Panc1 (cell line): Measurements from ENCODE around the gene HLA-DOA. TPM values are rescaled to one million over a fixed set of nuclear protein-coding genes. Genes with fewer than 3 reads are reported as not detected.

Experiments
- ATAC-seq: fragments of 200-7000 bp; cut with Tn5 transposase; 2 replicates; pipeline ENCODE4 v1.9.1; 2020; ENCODE audit warnings: mild to moderate bottlenecking, moderate library complexity
- BruUV-seq: library from RNA; stranded (reverse); fragments of 400-500 nt; replicated peaks from 2 replicates; lab custom pipeline; 2021; lab: Mats Ljungman, UMichigan
- CTCF ChIA-PET: fragments of 300-600 bp; sonication (Branson Sonifier 250); formaldehyde crosslinking; loops from one replicate; lab custom pipeline; 2022; ENCODE audit warnings: antibody characterized with exemption; lab: Charles Lee
- POLR2A ChIA-PET: fragments of 300-600 bp; sonication (Branson Sonifier 250); formaldehyde crosslinking; loops from one replicate; lab custom pipeline; 2022; ENCODE audit warnings: antibody characterized with exemption; lab: Charles Lee
- DNase-seq: peaks from one replicate; pipeline ENCODE4 v3.0.0-alpha.2; 2010; ENCODE audit warnings: low read depth, low spot score
- H3K27ac ChIP-seq: 2 replicates; pipeline ENCODE4 v1.5.1; 2011; ENCODE audit warnings: mild to moderate bottlenecking, low read length, inconsistent platforms
- H3K27me3 ChIP-seq: fragments of 200-500 bp; sonication (Bioruptor generic); 2 replicates; pipeline ENCODE4 v1.6.0; 2014; ENCODE audit warnings: low read length, inconsistent platforms; ENCODE audit not compliant: control insufficient read depth, insufficient read depth
- H3K36me3 ChIP-seq: fragments of 200-500 bp; sonication (Bioruptor generic); 2 replicates; pipeline ENCODE4 v1.5.1; 2014; ENCODE audit warnings: inconsistent platforms, mild to moderate bottlenecking, low read length, moderate library complexity; ENCODE audit not compliant: control insufficient read depth, insufficient read depth
- H3K4me1 ChIP-seq: 2 replicates; pipeline ENCODE4 v1.5.1; 2011; ENCODE audit warnings: inconsistent platforms, mild to moderate bottlenecking, low read length, moderate library complexity; ENCODE audit not compliant: control insufficient read depth, insufficient read depth
- H3K4me3 ChIP-seq, 2 experiments: 2 replicates each; pipeline ENCODE4 v1.5.1; 2011 to 2012; ENCODE audit warnings: low read depth in 2 of 2, low read length in 2 of 2, mild to moderate bottlenecking in 2 of 2, inconsistent platforms in 1 of 2, moderate library complexity in 1 of 2
- H3K9me3 ChIP-seq: fragments of 200-500 bp; sonication (Bioruptor generic); 2 replicates; pipeline ENCODE4 v1.5.1; 2014; ENCODE audit warnings: low read depth, mild to moderate bottlenecking, inconsistent platforms, low read length, moderate library complexity; ENCODE audit not compliant: control insufficient read depth, insufficient read depth
- POLR2AphosphoS5 ChIP-seq: IDR thresholded peaks from 2 replicates; pipeline ENCODE4 v1.6.1; 2012; ENCODE audit warnings: mild to moderate bottlenecking, low read depth, low read length, moderate library complexity
- REST ChIP-seq, 2 experiments: IDR thresholded peaks; 2 replicates each; pipeline ENCODE4 v1.6.1; 2011 to 2012; ENCODE audit warnings: low read depth in 2 of 2, control low read depth in 1 of 2, low read length in 1 of 2, mild to moderate bottlenecking in 1 of 2, moderate library complexity in 1 of 2; ENCODE audit not compliant: insufficient read depth in 1 of 2
- SIN3A ChIP-seq: IDR thresholded peaks from 2 replicates; pipeline ENCODE4 v1.6.1; 2012; ENCODE audit warnings: low read depth, mild to moderate bottlenecking, low read length, moderate library complexity, borderline replicate concordance; ENCODE audit not compliant: insufficient read depth
- TCF7L2 ChIP-seq: IDR thresholded peaks from 2 replicates; pipeline ENCODE4 v1.6.1; 2011; ENCODE audit warnings: mild to moderate bottlenecking, low read depth, low read length, inconsistent platforms
- in situ Hi-C: cut with HindIII; loops from 2 replicates; pipeline ENCODE4 v1.10.0; 2016; ENCODE audit warnings: low sequenced_read_pairs, low pct_unique_long_range_greater_than_20kb
- intact Hi-C: fragments of 100-400 bp; cut with micrococcal nuclease; formaldehyde crosslinking; loops from one replicate; pipeline ENCODE4 v1.10.0; 2022; ENCODE audit not compliant: unreplicated experiment
- total RNA-seq: library from RNA; stranded (reverse); gene quantifications from one replicate; pipeline ENCODE4 v1.2.1, GENCODE V29; 2021; ENCODE audit not compliant: unreplicated experiment
- TF ChIP-seq, protein P1 (sequence below): fragments of 450-650 bp; IDR thresholded peaks from 2 replicates; pipeline ENCODE4 v1.5.1; 2017; ENCODE audit warnings: mild to moderate bottlenecking

The HLA-DOA gene
- total RNA-seq, 1 experiment from 2014 or later, result 0.08 TPM

- Histone ChIP-seq H3K27me3 (no peaks in the 10 kb centered on the region), H3K27ac (peak overlapping the region; percentile 44; the same call in 1 of the 2 replicates), H3K36me3 (peaks cover 78% of the 10 kb centered on the region), H3K4me1 (peaks cover 58% of the 10 kb centered on the region), H3K9me3 (no peaks in the 10 kb centered on the region), H3K4me3 (peak overlapping the region; percentile 94 to 100)
- CTCF ChIA-PET, result no interaction called here
- intact Hi-C loops, result no loop called here
- TF ChIP-seq, protein P1, sequence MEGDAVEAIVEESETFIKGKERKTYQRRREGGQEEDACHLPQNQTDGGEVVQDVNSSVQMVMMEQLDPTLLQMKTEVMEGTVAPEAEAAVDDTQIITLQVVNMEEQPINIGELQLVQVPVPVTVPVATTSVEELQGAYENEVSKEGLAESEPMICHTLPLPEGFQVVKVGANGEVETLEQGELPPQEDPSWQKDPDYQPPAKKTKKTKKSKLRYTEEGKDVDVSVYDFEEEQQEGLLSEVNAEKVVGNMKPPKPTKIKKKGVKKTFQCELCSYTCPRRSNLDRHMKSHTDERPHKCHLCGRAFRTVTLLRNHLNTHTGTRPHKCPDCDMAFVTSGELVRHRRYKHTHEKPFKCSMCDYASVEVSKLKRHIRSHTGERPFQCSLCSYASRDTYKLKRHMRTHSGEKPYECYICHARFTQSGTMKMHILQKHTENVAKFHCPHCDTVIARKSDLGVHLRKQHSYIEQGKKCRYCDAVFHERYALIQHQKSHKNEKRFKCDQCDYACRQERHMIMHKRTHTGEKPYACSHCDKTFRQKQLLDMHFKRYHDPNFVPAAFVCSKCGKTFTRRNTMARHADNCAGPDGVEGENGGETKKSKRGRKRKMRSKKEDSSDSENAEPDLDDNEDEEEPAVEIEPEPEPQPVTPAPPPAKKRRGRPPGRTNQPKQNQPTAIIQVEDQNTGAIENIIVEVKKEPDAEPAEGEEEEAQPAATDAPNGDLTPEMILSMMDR, result no peak
- TF ChIP-seq POLR2AphosphoS5 (no peak), REST (IDR thresholded peaks at IDR 0.05; ENCODE audit: insufficient read depth in 1 of 2, low read depth in 2 of 2, low read length in 1 of 2) (no peak), SIN3A (no peak), TCF7L2 (no peak)
- POLR2A ChIA-PET, result no interaction called here
- in situ Hi-C loops, result no loop called here
- no peak for ATAC-seq
- no TSS peak for BruUV-seq
- no peak for DNase-seq
Measured at GRCh38 chr6:32976334-32977069, 32.9 kb downstream of the HLA-DOA start.

DNA sequence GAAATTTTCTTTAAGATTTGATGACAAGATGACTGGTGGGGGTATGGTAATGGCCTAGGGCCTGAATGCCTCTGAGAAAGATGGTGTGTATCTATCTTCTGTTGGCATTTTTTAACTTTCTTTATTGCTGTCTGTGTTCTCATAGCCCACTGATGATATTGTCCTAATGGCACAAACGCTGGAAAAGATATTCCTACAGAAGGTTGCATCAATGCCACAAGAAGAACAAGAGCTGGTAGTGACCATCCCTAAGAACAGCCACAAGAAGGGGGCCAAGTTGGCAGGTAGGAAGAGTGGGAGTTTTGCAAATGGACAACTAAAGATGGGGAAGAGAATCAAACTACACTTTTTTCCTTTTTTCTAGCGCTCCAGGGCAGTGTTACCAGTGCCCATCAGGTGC, 33.5 kb downstream of the HLA-DOA start:
- peaks cover 55% of the 10 kb centered on the region for H3K4me1 ChIP-seq
- no peak for DNase-seq
- ATAC-seq, result no peak
- H3K4me3 ChIP-seq, result peak overlapping the region; percentile 94 to 100
- intact Hi-C loops (no loop called here), in situ Hi-C loops (no loop called here)
- POLR2A ChIA-PET, result interaction anchor here (1.3 kb wide), 1 partner anchor 9 kb away, joined by 4 read pairs; no protein-coding TSS in a partner anchor
- H3K36me3 ChIP-seq, result peaks cover 74% of the 10 kb centered on the region
- H3K27me3 ChIP-seq, result no peaks in the 10 kb centered on the region
- CTCF ChIA-PET, result no interaction called here
- TF ChIP-seq SIN3A, result no peak
- TF ChIP-seq, protein P1, result no peak
- TF ChIP-seq POLR2AphosphoS5, result no peak
- no peak for TF ChIP-seq REST (IDR thresholded peaks at IDR 0.05; ENCODE audit: insufficient read depth in 1 of 2, low read depth in 2 of 2, low read length in 1 of 2)
- TF ChIP-seq TCF7L2, result no peak
- no peaks in the 10 kb centered on the region for H3K9me3 ChIP-seq
- no TSS peak for BruUV-seq
- peak overlapping the region; percentile 44 for H3K27ac ChIP-seq
